Measurements from ENCODE around the gene S100A2. TPM values are rescaled to one million over a fixed set of nuclear protein-coding genes. Genes with fewer than 3 reads are reported as not detected.

S100A2 gene
- total RNA-seq, 2 donors from 2014 or later, result 1.0 to 2.4 TPM

DNA sequence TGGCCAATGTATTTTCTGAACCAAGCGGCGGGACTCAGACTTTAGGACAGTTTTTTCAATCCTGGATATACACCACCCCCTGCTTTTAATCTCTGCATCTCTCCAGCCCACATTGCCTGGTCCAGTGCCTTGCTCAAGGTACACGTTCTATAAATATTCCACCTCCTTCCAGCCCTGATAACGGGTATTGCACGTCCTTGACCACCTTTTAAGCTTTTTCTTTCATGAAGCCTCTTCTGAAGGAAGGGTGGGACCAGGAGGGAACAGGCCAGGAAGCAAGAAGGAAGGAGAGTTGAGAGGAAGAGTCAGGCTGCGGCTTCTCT lies 43.9 kb upstream of the S100A2 start:
- TF ChIP-seq, protein P1, sequence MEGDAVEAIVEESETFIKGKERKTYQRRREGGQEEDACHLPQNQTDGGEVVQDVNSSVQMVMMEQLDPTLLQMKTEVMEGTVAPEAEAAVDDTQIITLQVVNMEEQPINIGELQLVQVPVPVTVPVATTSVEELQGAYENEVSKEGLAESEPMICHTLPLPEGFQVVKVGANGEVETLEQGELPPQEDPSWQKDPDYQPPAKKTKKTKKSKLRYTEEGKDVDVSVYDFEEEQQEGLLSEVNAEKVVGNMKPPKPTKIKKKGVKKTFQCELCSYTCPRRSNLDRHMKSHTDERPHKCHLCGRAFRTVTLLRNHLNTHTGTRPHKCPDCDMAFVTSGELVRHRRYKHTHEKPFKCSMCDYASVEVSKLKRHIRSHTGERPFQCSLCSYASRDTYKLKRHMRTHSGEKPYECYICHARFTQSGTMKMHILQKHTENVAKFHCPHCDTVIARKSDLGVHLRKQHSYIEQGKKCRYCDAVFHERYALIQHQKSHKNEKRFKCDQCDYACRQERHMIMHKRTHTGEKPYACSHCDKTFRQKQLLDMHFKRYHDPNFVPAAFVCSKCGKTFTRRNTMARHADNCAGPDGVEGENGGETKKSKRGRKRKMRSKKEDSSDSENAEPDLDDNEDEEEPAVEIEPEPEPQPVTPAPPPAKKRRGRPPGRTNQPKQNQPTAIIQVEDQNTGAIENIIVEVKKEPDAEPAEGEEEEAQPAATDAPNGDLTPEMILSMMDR (IDR thresholded peaks at IDR 0.05), result no peak
- DNase-seq, result no peak
- Histone ChIP-seq H3K4me1 (peaks cover 22% of the 10 kb centered on the region), H3K36me3 (no peaks in the 10 kb centered on the region), H3K27ac (peak overlapping the region; percentile 78), H3K27me3 (no peaks in the 10 kb centered on the region), H3K9me3 (no peaks in the 10 kb centered on the region), H3K4me3 (no peak overlapping the region), H3K9ac (ENCODE audit: low read depth in 2 of 2, low read length in 2 of 2) (peak overlapping the region in 1 of 2 donors; percentile 78)
- intact Hi-C loops (cut with DNase I), result no loop called here

DNA sequence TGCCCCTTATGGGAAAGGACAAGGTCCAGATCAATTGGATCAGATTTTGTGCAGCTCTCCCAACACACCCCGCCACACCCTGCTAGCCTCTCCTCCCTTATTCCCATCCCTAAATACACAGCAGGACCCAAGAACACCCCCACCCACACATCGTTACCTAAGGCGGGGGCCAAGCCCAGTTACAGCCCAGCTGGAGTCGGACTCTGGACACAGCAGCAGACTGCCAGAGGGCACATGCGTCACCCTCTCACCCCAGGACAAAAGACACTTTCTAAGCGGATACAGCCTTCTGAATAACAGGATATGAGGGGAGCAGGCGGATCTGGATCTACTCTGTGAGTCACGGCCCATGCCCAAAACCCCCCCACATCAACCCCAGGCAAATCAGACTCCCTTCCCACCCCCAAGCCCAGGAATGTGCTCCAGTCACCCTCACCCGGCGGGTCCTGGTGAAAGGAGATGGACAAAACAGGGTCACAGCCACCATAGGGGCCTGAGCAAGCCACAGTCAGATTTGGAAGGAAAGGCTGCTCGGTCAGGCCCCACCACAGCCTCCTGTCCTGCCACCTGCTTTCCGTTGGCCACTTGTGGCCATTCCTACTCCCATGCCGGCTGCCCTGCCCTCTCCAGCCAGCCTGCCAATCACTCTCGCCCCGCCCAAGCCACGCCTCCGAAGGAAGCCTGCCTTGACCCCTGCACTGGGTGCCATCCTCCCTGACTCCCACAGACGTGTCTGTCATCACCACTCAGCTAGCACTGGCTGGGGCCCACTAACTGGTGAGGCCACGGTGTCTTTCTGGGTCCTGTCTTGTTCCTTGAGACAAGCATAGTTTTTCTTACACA lies 43.3 kb upstream of the S100A2 start:
- no peaks in the 10 kb centered on the region for H3K9me3 ChIP-seq
- TF ChIP-seq, protein P1 (IDR thresholded peaks at IDR 0.05), result no peak
- peak overlapping the region; percentile 68 to 78 for H3K9ac ChIP-seq (ENCODE audit: low read depth in 2 of 2, low read length in 2 of 2)
- intact Hi-C loops (cut with DNase I), result no loop called here
- peak overlapping the region; percentile 12 for H3K4me3 ChIP-seq
- peaks cover 22% of the 10 kb centered on the region for H3K4me1 ChIP-seq
- peak overlapping the region; percentile 78 for H3K27ac ChIP-seq
- peak; percentile 94 for DNase-seq
- H3K36me3 ChIP-seq, result no peaks in the 10 kb centered on the region
- H3K27me3 ChIP-seq, result no peaks in the 10 kb centered on the region

DNA sequence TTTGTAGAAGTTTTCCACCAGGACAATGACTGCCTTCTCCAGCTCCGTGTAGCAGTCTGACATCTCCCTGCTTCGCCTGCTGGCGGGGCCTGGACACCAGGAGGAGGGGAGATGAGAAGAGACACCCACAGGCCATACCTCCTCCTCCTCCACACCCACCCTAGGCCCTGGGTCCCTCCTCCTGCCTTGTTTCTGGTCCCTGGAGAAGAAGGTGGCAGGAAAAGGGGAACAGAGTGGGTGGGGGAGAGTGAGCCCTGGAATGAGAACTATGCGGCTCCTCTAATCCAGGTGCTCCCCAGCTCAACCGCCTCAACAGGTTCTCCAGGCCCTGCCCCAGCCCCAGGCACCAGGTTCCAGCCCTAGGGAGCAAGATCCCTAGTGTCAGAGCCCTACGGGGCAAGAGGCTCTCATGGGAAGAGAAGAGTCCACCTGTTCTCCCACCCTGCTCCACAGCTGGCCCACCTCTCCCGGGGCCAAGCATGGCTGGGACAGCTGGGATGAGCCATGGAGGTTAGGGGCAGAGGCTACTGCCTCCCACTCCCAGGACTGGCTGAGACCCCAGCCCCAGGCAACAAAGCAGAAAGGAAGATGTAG lies 42.5 kb upstream of the S100A2 start:
- Histone ChIP-seq H3K4me3 (peak overlapping the region; percentile 12), H3K36me3 (no peaks in the 10 kb centered on the region), H3K27ac (peak overlapping the region; percentile 78), H3K9ac (ENCODE audit: low read depth in 2 of 2, low read length in 2 of 2) (peak overlapping the region; percentile 68 to 78), H3K27me3 (no peaks in the 10 kb centered on the region), H3K9me3 (no peaks in the 10 kb centered on the region), H3K4me1 (peaks cover 18% of the 10 kb centered on the region)
- TF ChIP-seq, protein P1 (IDR thresholded peaks at IDR 0.05), result no peak
- peak; percentile 28 for DNase-seq
- intact Hi-C loops (cut with DNase I), result no loop called here

DNA sequence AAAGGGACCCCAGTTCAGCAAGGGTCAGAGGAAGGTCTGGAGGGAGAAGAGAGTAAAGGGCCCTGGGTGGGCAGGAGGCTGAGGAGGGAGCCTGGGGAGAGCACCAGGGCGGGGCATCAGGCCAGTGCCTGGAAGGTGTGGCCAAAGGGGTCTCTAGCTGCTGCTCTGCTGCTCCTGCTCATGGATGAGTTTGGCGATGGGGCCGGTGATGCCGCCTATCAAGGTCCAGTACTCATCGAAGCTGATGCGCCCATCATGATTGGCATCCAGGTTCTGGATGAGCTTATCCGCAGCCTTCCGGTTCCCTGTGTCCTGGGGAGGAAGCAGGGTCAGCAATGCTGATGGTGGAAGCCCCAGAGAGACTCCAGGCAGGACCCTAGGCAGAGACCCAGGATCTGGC lies 41.7 kb upstream of the S100A2 start:
- no peaks in the 10 kb centered on the region for H3K36me3 ChIP-seq
- H3K9ac ChIP-seq (ENCODE audit: low read depth in 2 of 2, low read length in 2 of 2), result peak overlapping the region in 1 of 2 donors; percentile 78
- no peaks in the 10 kb centered on the region for H3K9me3 ChIP-seq
- no peak overlapping the region for H3K27ac ChIP-seq
- intact Hi-C loops (cut with DNase I), result no loop called here
- H3K27me3 ChIP-seq, result no peaks in the 10 kb centered on the region
- TF ChIP-seq, protein P1 (IDR thresholded peaks at IDR 0.05), result no peak
- no peak overlapping the region for H3K4me3 ChIP-seq
- no peak for DNase-seq
- H3K4me1 ChIP-seq, result peaks cover 16% of the 10 kb centered on the region

DNA sequence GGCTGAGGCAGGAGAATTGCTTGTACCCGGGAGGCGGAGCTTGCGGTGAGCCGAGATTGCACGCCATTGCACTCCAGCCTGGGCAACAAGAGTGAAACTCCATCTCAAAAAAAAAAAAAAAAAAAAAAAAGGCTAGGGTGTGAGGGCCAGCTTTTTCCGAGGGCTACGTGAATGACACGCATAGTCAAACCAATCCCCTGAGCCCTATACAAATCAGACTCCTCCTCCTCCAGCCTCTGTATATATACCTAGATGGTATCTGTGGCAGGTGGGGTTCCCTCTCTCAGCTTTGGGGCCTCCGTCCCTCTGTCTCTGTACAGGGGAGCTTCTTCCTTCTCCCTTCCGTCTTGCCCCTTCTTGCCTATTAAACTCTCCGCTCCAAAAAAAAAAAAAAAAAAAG lies 40.5 kb upstream of the S100A2 start:
- Histone ChIP-seq H3K9ac (ENCODE audit: low read depth in 2 of 2, low read length in 2 of 2) (no peak overlapping the region), H3K36me3 (no peaks in the 10 kb centered on the region), H3K27ac (no peak overlapping the region), H3K4me3 (no peak overlapping the region), H3K27me3 (no peaks in the 10 kb centered on the region), H3K9me3 (no peaks in the 10 kb centered on the region), H3K4me1 (peaks cover 16% of the 10 kb centered on the region)
- no peak for DNase-seq
- intact Hi-C loops (cut with DNase I), result no loop called here
- TF ChIP-seq, protein P1 (IDR thresholded peaks at IDR 0.05), result no peak
